Adipose tissue (tissue), 3 donors: ENCODE measurements around the gene NDUFB2. TPM values are rescaled to one million over a fixed set of nuclear protein-coding genes. Genes with fewer than 3 reads are reported as not detected.
"Not testable (repeated sequence)": the region's sequence is repeated elsewhere in the genome, so short reads cannot be mapped to it uniquely, and the experiment has no call there.

Experiments
- H3K27ac ChIP-seq: one replicate; pipeline ENCODE4 v1.5.1; 2013; ENCODE audit warnings: low read depth, low read length
- WGBS, 3 donors: extraction: QIAGEN DNeasy Blood & Tissue Kit; methylation state at CpG; one replicate each; pipeline ENCODE4 v1.1.7; 2013; 5-methylcytosine and 5-hydroxymethylcytosine counted together
- polyA plus RNA-seq, 3 donors: library from polyadenylated mRNA; stranded (reverse); fragments of 200-250 nt; gene quantifications; one replicate each; pipeline ENCODE4 v1.2.3, GENCODE V29; 2013
- donor health status: healthy with polysubstance abuse.
- donor health status: Bipolar disorder and iron deficiency.
- donor health status: healthy.

Gene NDUFB2
- polyA plus RNA-seq, 3 donors = 186 to 435 (median 407) TPM

DNA sequence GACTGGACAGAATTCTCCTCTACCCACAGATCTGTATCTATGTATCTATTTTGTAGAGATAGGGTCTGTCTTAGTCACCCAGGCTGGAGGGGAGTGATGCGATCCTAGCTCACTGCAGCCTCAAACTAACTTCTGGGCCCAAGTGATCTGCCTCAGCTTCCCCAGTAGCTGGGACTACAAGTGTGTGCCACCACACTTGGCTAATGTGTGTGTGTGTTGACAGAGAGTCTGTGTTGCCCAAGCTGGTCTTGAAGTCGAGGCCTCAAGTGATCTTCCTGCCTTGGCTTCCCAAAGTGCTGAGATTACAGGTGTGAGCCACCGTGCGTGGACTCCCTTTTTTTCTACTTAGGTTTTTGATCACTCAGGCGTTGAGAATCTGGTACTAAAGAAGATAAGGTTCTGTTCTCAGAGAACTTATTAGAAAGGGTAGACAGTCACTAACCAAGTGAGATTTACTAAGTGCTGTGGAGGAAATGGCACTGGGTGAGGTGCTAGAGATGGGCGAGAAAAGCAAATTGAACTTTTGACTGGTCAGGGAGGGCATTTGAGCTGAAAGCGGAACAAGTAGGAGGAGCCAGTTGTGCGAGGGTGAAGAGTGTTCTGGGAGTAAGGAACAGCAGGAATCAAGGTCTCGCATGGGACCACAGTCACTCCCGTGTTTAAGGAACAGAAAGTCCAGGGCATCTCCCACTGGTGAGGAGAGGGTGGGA is 18.0 kb downstream of the NDUFB2 start:
- no peak overlapping the region for H3K27ac ChIP-seq
- 92 to 97% (median 93%) methylated on average over 10 of the region's 10 CpGs for WGBS, 3 donors

- no peak overlapping the region for H3K27ac ChIP-seq
- WGBS, 3 donors = 38 to 81% (median 63%) methylated on average over 5 of the region's 5 CpGs
Measured at GRCh38 chr7:140719721-140720120, 23.2 kb downstream of the NDUFB2 start.

DNA sequence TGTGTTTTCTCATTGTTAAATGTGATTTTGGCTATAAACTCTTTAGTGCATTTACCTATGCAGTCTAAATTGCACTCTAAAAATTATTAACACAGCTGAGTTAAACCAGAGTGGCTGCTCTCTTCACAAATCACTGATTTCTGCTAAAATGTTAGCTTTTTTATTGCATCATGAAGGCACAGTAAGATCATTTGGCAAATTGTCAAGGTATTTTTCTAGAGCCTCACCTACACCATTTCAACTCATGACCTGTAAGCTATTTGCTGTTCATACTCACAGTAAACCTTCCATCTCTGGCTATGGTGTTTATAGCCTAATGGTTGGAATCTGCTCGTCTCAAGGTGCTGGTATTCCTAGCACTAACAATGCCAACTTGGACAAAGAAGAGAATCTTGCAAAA is 25.7 kb downstream of the NDUFB2 start:
- no peak overlapping the region for H3K27ac ChIP-seq
- 89 to 94% (median 90%) methylated on average over 1 of the region's 1 CpG for WGBS, 3 donors

GRCh38 chr7:140723006-140723405 is 26.5 kb downstream of the NDUFB2 start:
- WGBS, 3 donors = 75 to 91% (median 75%) methylated on average over 6 of the region's 6 CpGs
- H3K27ac ChIP-seq = no peak overlapping the region

DNA sequence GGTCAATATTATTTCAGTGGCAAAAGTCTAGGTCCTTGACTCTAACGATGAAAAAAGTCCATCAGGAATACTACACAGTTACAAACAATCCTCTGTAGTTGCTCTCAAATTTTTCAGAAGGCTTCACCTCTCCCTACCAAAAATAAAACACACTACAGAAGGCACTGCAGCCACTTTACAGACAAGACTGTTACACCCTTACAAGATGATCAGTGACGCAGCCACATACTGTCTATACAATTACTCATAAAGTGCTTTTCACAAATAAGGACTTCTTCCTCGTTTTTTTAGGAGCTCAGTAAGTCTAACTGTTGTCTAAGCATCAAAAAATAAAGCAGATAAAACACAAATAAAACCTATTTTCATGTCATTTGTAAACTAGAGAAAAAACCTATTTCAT is 27.1 kb downstream of the NDUFB2 start:
- no peak overlapping the region for H3K27ac ChIP-seq
- 89 to 90% (median 90%) methylated on average over 3 of the region's 3 CpGs for WGBS, 3 donors

DNA sequence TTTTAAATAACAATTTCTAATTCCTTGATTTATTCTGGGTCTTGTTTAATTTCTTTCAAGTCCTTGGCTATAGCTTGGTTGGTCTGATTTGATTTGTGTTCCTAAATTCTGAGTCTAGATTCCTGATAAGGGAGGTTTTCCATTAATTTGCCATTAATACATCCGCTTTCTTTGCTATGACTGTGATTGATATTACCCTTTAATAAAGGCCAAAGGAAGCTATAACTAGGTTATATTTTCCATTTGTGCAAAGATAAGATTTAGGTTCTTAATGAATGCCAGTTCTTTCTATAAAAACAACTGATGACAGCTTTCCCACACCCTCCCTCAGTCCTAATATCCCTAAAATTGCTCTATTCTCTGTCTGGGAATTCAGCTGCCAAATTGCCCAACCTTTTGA is 28.2 kb downstream of the NDUFB2 start:
- 92 to 99% (median 97%) methylated on average over 1 of the region's 1 CpG for WGBS, 3 donors
- no peak overlapping the region for H3K27ac ChIP-seq

DNA sequence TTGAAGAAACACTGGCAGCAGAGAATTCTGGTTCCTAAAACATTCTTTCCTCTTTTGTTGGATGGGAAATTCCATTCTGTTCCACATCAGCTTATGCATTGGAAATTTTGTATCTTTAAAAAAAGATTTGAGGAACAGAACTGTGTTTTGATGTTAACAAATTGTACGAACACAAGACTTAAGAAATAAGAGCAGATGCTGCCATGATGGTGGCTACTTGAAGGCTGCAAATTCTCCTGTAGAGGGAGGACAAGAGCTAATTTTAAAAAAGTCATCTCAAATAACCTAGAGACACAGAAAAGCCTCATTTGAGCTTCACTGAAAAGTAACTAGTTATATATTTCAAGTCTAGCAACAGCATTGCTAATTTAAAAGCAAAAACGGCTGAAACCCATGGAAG is 29.8 kb downstream of the NDUFB2 start:
- WGBS, 3 donors = 66 to 81% (median 74%) methylated on average over 2 of the region's 2 CpGs

GRCh38 chr7:140732416-140732815 is 35.9 kb downstream of the NDUFB2 start:
- 82 to 88% (median 88%) methylated on average over 2 of the region's 2 CpGs for WGBS, 3 donors
- no peak overlapping the region for H3K27ac ChIP-seq

More for the DNA sequence above, 29.8 kb downstream of the NDUFB2 start:
- H3K27ac ChIP-seq = no peak overlapping the region

DNA sequence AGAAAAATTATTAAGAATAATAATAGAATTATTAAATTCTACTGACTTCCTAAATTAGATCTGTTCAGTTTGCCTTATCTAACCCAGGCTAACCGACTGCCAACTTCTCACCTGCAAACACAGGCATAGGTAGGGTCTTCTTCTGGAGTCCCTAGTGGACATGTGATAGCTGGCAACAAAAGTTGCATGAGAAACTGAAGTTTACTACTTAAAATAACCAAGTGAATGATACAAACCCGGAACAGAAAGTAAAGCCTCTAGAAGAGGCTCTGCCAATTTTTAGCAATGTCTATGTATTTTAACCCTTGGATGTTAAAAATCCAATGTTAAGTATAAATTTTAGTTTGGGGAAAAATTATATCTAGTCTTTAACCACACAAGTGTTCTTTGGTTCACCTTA is 37.6 kb downstream of the NDUFB2 start:
- WGBS, 3 donors = 70 to 80% (median 75%) methylated on average over 2 of the region's 2 CpGs
- H3K27ac ChIP-seq = no peak overlapping the region

GRCh38 chr7:140734729-140735128 is 38.2 kb downstream of the NDUFB2 start:
- H3K27ac ChIP-seq = no peak overlapping the region
- WGBS, 3 donors = 98 to 100% (median 99%) methylated on average over 2 of the region's 2 CpGs

DNA sequence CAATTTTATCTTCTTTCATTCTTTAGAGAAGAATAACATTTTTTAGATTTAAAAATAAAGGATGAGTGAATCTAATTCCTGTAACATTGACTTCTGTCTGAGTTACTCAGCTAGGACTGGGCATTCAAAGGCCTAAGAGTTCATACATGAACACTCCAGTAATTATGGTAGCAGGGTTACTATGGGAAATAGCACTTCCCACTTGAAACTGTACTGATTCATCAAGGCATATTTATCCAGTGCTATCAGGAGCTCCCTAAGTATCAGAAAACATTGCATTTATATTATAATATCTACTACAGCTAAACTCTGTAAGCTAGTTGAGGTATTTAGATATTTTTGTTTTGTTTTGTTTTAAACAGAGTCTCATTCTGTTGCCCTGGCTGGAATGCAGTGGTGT is 41.8 kb downstream of the NDUFB2 start:
- no peak overlapping the region for H3K27ac ChIP-seq

- not testable (repeated sequence) for H3K27ac ChIP-seq
- WGBS, 3 donors = 91 to 98% (median 91%) methylated on average over 1 to 2 of the region's 4 CpGs
Measured at GRCh38 chr7:140743255-140743654, 46.7 kb downstream of the NDUFB2 start.

- 64 to 85% (median 83%) methylated on average over 2 of the region's 2 CpGs for WGBS, 3 donors
- no peak overlapping the region for H3K27ac ChIP-seq
Measured at GRCh38 chr7:140744005-140744404, 47.5 kb downstream of the NDUFB2 start.

DNA sequence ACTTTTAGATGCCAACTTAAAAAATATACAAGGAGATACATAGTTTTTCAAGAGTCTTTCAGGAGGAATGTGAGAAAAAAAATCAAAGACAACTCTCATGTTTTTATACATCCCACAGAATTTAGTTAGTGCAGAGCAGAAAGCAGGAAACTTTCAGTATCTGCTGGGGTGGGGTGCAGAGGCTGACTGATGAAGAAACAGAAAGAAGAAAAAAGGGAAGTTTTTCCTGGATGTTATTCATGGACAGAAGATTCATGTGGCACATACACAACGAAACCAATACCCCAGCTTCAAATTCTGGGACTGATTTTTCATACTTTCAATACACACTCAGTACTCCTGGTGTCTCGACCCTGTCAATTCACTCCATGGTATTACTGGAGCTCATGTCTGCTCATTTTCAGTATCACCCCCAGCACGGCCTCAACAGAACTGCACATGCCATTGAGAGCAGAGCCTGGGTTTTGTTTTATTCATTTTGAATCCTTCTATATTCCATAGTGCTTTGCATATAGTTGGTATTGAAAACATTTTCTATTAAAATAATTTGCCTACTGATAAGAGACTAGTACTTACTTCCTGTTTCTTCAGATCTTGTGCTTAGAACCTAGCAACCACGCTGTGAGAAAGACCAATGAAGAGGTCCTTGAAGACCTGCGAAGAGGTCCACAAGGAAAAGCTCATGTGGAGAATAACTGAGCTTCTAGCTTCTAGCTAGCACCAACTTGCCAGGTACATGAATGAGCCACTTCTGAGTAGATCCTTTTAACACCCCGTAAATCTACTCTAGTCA is 49.0 kb downstream of the NDUFB2 start:
- H3K27ac ChIP-seq = no peak overlapping the region
- WGBS, 3 donors = 83 to 89% (median 84%) methylated on average over 6 of the region's 6 CpGs

DNA sequence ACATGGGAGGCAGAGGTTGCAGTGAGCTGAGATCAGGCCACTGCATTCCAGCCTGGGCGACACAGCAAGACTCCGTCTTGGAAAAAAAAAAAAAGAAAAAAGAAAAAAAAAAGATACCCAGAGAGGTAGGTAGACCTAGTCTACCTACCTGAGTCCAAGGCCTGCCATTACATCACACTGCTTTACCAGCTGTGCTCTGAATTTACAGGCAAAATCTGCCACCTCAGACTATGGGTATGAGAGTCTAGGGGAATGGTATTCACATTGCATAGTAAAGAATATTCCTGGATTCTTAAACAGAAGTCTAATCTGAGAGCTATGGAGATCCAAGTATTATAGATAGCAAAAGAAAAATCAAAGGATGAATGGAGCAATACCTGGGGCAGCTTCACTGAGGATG is 50.2 kb downstream of the NDUFB2 start:
- 98 to 100% (median 100%) methylated on average over 2 of the region's 2 CpGs for WGBS, 3 donors

GRCh38 chr7:140752533-140752932 is 56.0 kb downstream of the NDUFB2 start:
- 92 to 100% (median 98%) methylated on average over 1 of the region's 1 CpG for WGBS, 3 donors
- H3K27ac ChIP-seq = no peak overlapping the region

More for the DNA sequence above, 50.2 kb downstream of the NDUFB2 start:
- no peak overlapping the region for H3K27ac ChIP-seq

DNA sequence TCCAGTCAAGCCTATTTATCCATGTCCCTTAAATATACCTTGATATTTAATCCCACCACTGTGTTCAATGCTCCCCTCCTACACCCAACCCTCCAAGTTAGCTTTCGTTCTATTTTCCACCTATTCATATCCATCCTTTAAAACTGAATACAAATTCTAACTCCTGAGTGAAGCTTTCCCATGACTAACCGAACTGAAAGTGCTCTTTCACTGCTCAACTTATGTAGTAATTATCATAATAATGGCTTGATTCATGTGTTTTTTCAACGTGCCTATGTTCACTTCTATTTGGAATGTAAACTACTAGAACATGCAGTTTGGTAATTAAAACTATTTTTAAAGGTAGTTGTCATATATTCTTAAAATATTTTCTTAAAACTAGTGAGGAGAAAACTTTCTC is 58.0 kb downstream of the NDUFB2 start:
- no peak overlapping the region for H3K27ac ChIP-seq
- WGBS, 3 donors = 74 to 80% (median 78%) methylated on average over 3 of the region's 3 CpGs
